Ishikawa (cell line): Measurements from ENCODE around the gene ANKRD55.

Source experiments
- CREB1 ChIP-seq: IDR thresholded peaks from 2 replicates; pipeline ENCODE4 v1.6.1; 2012; ENCODE audit warnings: low read depth
- EGR1 ChIP-seq: IDR thresholded peaks from 2 replicates; pipeline ENCODE4 v1.6.1; 2012
- FOXM1 ChIP-seq: IDR thresholded peaks from 2 replicates; pipeline ENCODE4 v1.6.1; 2012; ENCODE audit warnings: low read depth, borderline replicate concordance
- NFIC ChIP-seq: IDR thresholded peaks from 2 replicates; pipeline ENCODE4 v1.6.1; 2012
- RAD21 ChIP-seq: IDR thresholded peaks from 2 replicates; pipeline ENCODE4 v1.6.1; 2012; ENCODE audit warnings: low read depth
- REST ChIP-seq: IDR thresholded peaks from 2 replicates; pipeline ENCODE4 v1.6.1; 2012; ENCODE audit warnings: low read depth, mild to moderate bottlenecking
- TAF1 ChIP-seq: IDR thresholded peaks from 2 replicates; pipeline ENCODE4 v1.6.1; 2012; ENCODE audit warnings: low read depth, mild to moderate bottlenecking
- YY1 ChIP-seq: IDR thresholded peaks from 2 replicates; pipeline ENCODE4 v1.6.1; 2012; ENCODE audit warnings: low read depth

GRCh38 chr5:56251918-56252553 lies 18.9 kb upstream of the ANKRD55 start:
- no peak for TF ChIP-seq RAD21
- TF ChIP-seq EGR1, result no peak
- no peak for TF ChIP-seq TAF1
- no peak for TF ChIP-seq NFIC
- TF ChIP-seq YY1, result no peak
- TF ChIP-seq CREB1, result no peak
- TF ChIP-seq REST, result no peak
- TF ChIP-seq FOXM1, result no peak
